ENCODE measurements around the gene RHOH. TPM values are rescaled to one million over a fixed set of nuclear protein-coding genes. Genes with fewer than 3 reads are reported as not detected.

RHOH gene
- total and polyA plus RNA-seq, 10 of the 15 experiments (the other 5 are each of a cell fraction or from before 2014, with no cell fraction given), result 46.5 to 120 (median 57.9) TPM

GRCh38 chr4:40292313-40292759 lies 95.5 kb downstream of the RHOH start:
- H3K4me1 ChIP-seq (ENCODE audit: control insufficient read depth, insufficient read depth, low read length), result peaks cover 12% of the 10 kb centered on the region
- ATAC-seq, result no peak
- no peak for DNase-seq (ENCODE audit: low read depth, low spot score)
- ChIA-PET RAD21 (ENCODE audit: unreplicated experiment) (interaction anchor here (0.7 kb wide), 1 partner anchor 16 kb away, joined by 3 read pairs; no protein-coding TSS in a partner anchor), CTCF (interaction anchor here (0.7 to 1.2 kb wide), 2 partner anchors 12 to 65 kb away, joined by 3 read pairs; no protein-coding TSS in a partner anchor), SMC1A (ENCODE audit: uncharacterized antibody, unreplicated experiment) (interaction anchor here (0.8 to 1.9 kb wide), 7 partner anchors 8 to 232 kb away, joined by 3 to 7 read pairs (median 3); no protein-coding TSS in a partner anchor), POLR2A (no interaction called here)
- no peak for FAIRE-seq
- no peaks in the 10 kb centered on the region for H3K27me3 ChIP-seq (replicated peaks in 1 of 2; ENCODE audit: control insufficient read depth in 2 of 2, insufficient read depth in 2 of 2, low read length in 1 of 2)
- 66% methylated on average over 2 of the region's 2 CpGs for WGBS (ENCODE audit: insufficient coverage, insufficient replicate concordance, low lambda C conversion rate, missing lambda C conversion rate)
- in situ Hi-C loops (cut with MboI), result no loop called here
- H3K36me3 ChIP-seq (ENCODE audit: control insufficient read depth in 2 of 2, insufficient read depth in 2 of 2, low read length in 1 of 2), result no peaks in the 10 kb centered on the region
- intact Hi-C loops (cut with micrococcal nuclease; ENCODE audit: unreplicated experiment), result no loop called here
- no peaks in the 10 kb centered on the region for H4K20me1 ChIP-seq (ENCODE audit: control insufficient read depth, insufficient read depth)
- H3K27ac ChIP-seq (ENCODE audit: control insufficient read depth, insufficient read depth), result no peak overlapping the region
- TF ChIP-seq RB1 (IDR thresholded peaks at IDR 0.05; ENCODE audit: borderline replicate concordance) (no peak), SIX5 (IDR thresholded peaks at IDR 0.05; ENCODE audit: low read depth, low read length, severe bottlenecking) (peak; percentile 44), RUNX3 (IDR thresholded peaks at IDR 0.05; ENCODE audit: low read length) (peak; percentile 23; the same call in 1 of the 2 replicates), TCF12 (IDR thresholded peaks at IDR 0.05; ENCODE audit: low read depth, low read length) (no peak)
- TF ChIP-seq, protein P1, sequence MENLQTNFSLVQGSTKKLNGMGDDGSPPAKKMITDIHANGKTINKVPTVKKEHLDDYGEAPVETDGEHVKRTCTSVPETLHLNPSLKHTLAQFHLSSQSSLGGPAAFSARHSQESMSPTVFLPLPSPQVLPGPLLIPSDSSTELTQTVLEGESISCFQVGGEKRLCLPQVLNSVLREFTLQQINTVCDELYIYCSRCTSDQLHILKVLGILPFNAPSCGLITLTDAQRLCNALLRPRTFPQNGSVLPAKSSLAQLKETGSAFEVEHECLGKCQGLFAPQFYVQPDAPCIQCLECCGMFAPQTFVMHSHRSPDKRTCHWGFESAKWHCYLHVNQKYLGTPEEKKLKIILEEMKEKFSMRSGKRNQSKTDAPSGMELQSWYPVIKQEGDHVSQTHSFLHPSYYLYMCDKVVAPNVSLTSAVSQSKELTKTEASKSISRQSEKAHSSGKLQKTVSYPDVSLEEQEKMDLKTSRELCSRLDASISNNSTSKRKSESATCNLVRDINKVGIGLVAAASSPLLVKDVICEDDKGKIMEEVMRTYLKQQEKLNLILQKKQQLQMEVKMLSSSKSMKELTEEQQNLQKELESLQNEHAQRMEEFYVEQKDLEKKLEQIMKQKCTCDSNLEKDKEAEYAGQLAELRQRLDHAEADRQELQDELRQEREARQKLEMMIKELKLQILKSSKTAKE (IDR thresholded peaks at IDR 0.05; ENCODE audit: low read depth, poor library complexity, severe bottlenecking), result no peak
- H3K4me3 ChIP-seq, result no peak overlapping the region
- H3K4me2 ChIP-seq (ENCODE audit: control insufficient read depth, insufficient read depth), result no peak overlapping the region
- H3K79me2 ChIP-seq (ENCODE audit: control insufficient read depth, insufficient read depth, low read length), result no peaks in the 10 kb centered on the region
- no peak overlapping the region for H2AFZ ChIP-seq (ENCODE audit: control insufficient read depth, low read depth, low read length)
- peaks cover 7% of the 10 kb centered on the region for H3K9me3 ChIP-seq (replicated peaks; ENCODE audit: control insufficient read depth, insufficient read depth, low read length)
- BruUV-seq (replicated peaks), result no TSS peak
- H3K9ac ChIP-seq (ENCODE audit: control insufficient read depth, insufficient read depth, low read length), result no peak overlapping the region

DNA sequence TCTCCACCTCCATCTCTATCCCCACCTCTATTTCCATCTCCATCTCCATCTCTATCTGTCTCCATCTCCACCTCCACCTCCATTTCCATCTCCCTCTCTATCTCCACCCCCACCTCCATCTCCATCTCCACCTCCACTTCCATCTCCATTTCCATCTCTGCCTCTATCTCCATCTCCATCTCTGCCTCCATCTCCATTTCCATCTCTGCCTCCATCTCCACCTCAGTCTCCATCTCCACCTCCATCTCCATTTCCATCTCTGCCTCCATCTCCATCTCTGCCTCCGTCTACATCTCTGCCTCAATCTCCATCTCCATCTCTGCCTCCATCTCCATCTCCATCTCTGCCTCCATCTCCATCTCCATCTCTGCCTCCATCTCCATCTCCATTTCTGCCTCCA lies 97.5 kb downstream of the RHOH start:
- Histone ChIP-seq H3K27me3 (replicated peaks in 1 of 2; ENCODE audit: control insufficient read depth in 2 of 2, insufficient read depth in 2 of 2, low read length in 1 of 2) (no peaks in the 10 kb centered on the region), H3K9ac (ENCODE audit: control insufficient read depth, insufficient read depth, low read length) (no peak overlapping the region), H2AFZ (ENCODE audit: control insufficient read depth, low read depth, low read length) (no peak overlapping the region), H3K27ac (ENCODE audit: control insufficient read depth, insufficient read depth) (no peak overlapping the region), H3K9me3 (replicated peaks; ENCODE audit: control insufficient read depth, insufficient read depth, low read length) (peaks cover 7% of the 10 kb centered on the region), H4K20me1 (ENCODE audit: control insufficient read depth, insufficient read depth) (no peaks in the 10 kb centered on the region), H3K36me3 (ENCODE audit: control insufficient read depth in 2 of 2, insufficient read depth in 2 of 2, low read length in 1 of 2) (no peaks in the 10 kb centered on the region), H3K4me1 (ENCODE audit: control insufficient read depth, insufficient read depth, low read length) (peaks cover 12% of the 10 kb centered on the region), H3K79me2 (ENCODE audit: control insufficient read depth, insufficient read depth, low read length) (no peaks in the 10 kb centered on the region), H3K4me2 (ENCODE audit: control insufficient read depth, insufficient read depth) (no peak overlapping the region), H3K4me3 (no peak overlapping the region)
- ChIA-PET POLR2A (no interaction called here), SMC1A (ENCODE audit: uncharacterized antibody, unreplicated experiment) (interaction anchor here (0.6 to 1.9 kb wide), 2 partner anchors 41 to 63 kb away, joined by 3 to 7 read pairs; no protein-coding TSS in a partner anchor), RAD21 (ENCODE audit: unreplicated experiment) (no interaction called here), CTCF (no interaction called here)
- BruUV-seq (replicated peaks), result no TSS peak
- no peak for FAIRE-seq
- intact Hi-C loops (cut with micrococcal nuclease; ENCODE audit: unreplicated experiment), result no loop called here
- no peak for ATAC-seq
- WGBS (ENCODE audit: insufficient coverage, insufficient replicate concordance, low lambda C conversion rate, missing lambda C conversion rate), result 82% methylated on average over 1 of the region's 1 CpG
- DNase-seq (ENCODE audit: low read depth, low spot score), result no peak
- in situ Hi-C loops (cut with MboI), result no loop called here
- no peak for TF ChIP-seq JUNB (IDR thresholded peaks at IDR 0.05)
- TF ChIP-seq RFX5 (IDR thresholded peaks at IDR 0.05; ENCODE audit: low read depth, low read length), result no peak
- no peak for TF ChIP-seq POU2F2 (IDR thresholded peaks at IDR 0.05; ENCODE audit: borderline replicate concordance, low read depth, low read length)
- TF ChIP-seq ZNF622 (IDR thresholded peaks at IDR 0.05), result no peak
- TF ChIP-seq GATAD2B (conservative IDR thresholded peaks at IDR 0.05; ENCODE audit: low read depth), result no peak
- no peak for TF ChIP-seq WRNIP1 (IDR thresholded peaks at IDR 0.05; ENCODE audit: borderline replicate concordance, low read depth, low read length)
- TF ChIP-seq FOXK2 (IDR thresholded peaks at IDR 0.05), result no peak

Data from GM12878 (cell line).